BJ (cell line): Measurements from ENCODE around the gene NOS1. TPM values are rescaled to one million over a fixed set of nuclear protein-coding genes. Genes with fewer than 3 reads are reported as not detected.

Source experiments
- CTCF ChIA-PET: fragments of 350-600 bp; formaldehyde crosslinking; extraction: SDS; loops from one replicate; lab custom pipeline; 2021; ENCODE audit warnings: antibody characterized with exemption, inconsistent platforms; lab: Yijun Ruan, JAX
- POLR2A ChIA-PET: fragments of 300-600 bp; sonication (Branson Sonifier 250); formaldehyde crosslinking; extraction: SDS; loops from one replicate; lab custom pipeline; 2021; ENCODE audit warnings: antibody characterized with exemption; lab: Charles Lee
- DNase-seq: peaks from one replicate; pipeline ENCODE4 v3.0.0-alpha.2; 2011; ENCODE audit warnings: low read depth
- H3K27me3 ChIP-seq: 2 replicates; pipeline ENCODE4 v1.6.0; 2011; ENCODE audit warnings: low read length; ENCODE audit not compliant: control insufficient read depth, insufficient read depth
- H3K36me3 ChIP-seq: 2 replicates; pipeline ENCODE4 v1.5.1; 2011; ENCODE audit warnings: low read length; ENCODE audit not compliant: control insufficient read depth, insufficient read depth
- H3K4me3 ChIP-seq: 2 replicates; pipeline ENCODE4 v1.5.1; 2011; ENCODE audit warnings: low read depth, mild to moderate bottlenecking, control low read depth, low read length
- polyA plus RNA-seq: library from polyadenylated mRNA; depleted of rRNA; stranded (reverse); fragments of >200 nt; gene quantifications from 2 replicates; pipeline ENCODE4 v1.2.3, GENCODE V29; 2011
- TF ChIP-seq, protein P1 (sequence below): IDR thresholded peaks from 2 replicates; pipeline ENCODE4 v1.5.1; 2011; ENCODE audit warnings: low read depth, mild to moderate bottlenecking, control low read depth, inconsistent platforms, low read length, moderate library complexity; ENCODE audit not compliant: insufficient read depth

The NOS1 gene
- polyA plus RNA-seq, 1 experiment, result not detected

DNA sequence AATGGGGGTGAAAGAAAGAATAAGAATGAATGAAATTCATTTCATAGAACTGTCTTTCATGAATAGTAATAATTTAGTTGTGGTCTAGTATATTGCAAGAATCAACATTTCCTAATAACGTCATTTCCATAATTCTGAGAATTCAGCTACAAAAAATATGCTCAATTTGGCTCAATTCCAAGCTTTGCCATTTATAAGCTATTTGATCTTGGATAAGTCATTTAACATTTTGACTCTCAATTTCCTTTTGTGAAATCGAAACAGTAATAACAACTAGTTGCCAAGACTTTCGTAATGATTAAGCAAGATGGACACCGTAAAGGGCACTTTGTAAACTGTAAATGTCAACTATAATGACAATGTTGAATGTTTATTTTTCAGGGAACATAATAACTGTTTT, 18.1 kb downstream of the NOS1 start:
- ChIA-PET POLR2A (no interaction called here), CTCF (no interaction called here)
- Histone ChIP-seq H3K36me3 (no peaks in the 10 kb centered on the region), H3K4me3 (no peak overlapping the region), H3K27me3 (no peaks in the 10 kb centered on the region; the same call in 1 of the 2 replicates)
- no peak for DNase-seq
- TF ChIP-seq, protein P1, sequence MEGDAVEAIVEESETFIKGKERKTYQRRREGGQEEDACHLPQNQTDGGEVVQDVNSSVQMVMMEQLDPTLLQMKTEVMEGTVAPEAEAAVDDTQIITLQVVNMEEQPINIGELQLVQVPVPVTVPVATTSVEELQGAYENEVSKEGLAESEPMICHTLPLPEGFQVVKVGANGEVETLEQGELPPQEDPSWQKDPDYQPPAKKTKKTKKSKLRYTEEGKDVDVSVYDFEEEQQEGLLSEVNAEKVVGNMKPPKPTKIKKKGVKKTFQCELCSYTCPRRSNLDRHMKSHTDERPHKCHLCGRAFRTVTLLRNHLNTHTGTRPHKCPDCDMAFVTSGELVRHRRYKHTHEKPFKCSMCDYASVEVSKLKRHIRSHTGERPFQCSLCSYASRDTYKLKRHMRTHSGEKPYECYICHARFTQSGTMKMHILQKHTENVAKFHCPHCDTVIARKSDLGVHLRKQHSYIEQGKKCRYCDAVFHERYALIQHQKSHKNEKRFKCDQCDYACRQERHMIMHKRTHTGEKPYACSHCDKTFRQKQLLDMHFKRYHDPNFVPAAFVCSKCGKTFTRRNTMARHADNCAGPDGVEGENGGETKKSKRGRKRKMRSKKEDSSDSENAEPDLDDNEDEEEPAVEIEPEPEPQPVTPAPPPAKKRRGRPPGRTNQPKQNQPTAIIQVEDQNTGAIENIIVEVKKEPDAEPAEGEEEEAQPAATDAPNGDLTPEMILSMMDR, result no peak

GRCh38 chr12:117342682-117343081, 18.7 kb downstream of the NOS1 start:
- H3K27me3 ChIP-seq, result no peaks in the 10 kb centered on the region; the same call in 1 of the 2 replicates
- TF ChIP-seq, protein P1, result no peak
- no peaks in the 10 kb centered on the region for H3K36me3 ChIP-seq
- ChIA-PET CTCF (no interaction called here), POLR2A (no interaction called here)
- no peak for DNase-seq
- no peak overlapping the region for H3K4me3 ChIP-seq

GRCh38 chr12:117342247-117342646, 19.2 kb downstream of the NOS1 start:
- Histone ChIP-seq H3K4me3 (no peak overlapping the region), H3K36me3 (no peaks in the 10 kb centered on the region), H3K27me3 (no peaks in the 10 kb centered on the region; the same call in 1 of the 2 replicates)
- no peak for DNase-seq
- TF ChIP-seq, protein P1, result no peak
- ChIA-PET CTCF (interaction anchor here (0.9 kb wide), 1 partner anchor 495 kb away, joined by 4 read pairs; no protein-coding TSS in a partner anchor), POLR2A (no interaction called here)

DNA sequence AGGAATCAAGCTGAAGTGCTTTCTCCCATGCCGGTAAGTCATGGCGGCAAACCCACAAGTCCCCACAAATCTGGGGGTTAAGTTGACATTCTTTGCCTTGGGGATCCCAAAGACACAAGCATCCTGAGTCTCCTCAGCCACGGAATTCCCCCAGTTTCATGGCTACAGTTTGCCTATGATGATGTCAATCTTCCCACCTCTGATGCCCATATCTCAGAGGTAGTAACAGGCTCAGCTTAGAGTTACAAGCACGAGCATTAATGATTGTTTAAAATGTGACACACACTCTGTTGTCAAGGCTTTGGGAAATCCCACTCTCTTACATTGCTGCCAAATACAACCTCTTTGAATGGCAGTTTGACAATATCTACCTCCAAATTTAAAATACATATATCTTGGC, 22.3 kb downstream of the NOS1 start:
- ChIA-PET POLR2A (no interaction called here), CTCF (interaction anchor here (1.4 kb wide), 1 partner anchor 518 kb away, joined by 4 read pairs; no protein-coding TSS in a partner anchor)
- Histone ChIP-seq H3K27me3 (no peaks in the 10 kb centered on the region), H3K4me3 (no peak overlapping the region), H3K36me3 (no peaks in the 10 kb centered on the region)
- DNase-seq, result no peak
- TF ChIP-seq, protein P1, result no peak

DNA sequence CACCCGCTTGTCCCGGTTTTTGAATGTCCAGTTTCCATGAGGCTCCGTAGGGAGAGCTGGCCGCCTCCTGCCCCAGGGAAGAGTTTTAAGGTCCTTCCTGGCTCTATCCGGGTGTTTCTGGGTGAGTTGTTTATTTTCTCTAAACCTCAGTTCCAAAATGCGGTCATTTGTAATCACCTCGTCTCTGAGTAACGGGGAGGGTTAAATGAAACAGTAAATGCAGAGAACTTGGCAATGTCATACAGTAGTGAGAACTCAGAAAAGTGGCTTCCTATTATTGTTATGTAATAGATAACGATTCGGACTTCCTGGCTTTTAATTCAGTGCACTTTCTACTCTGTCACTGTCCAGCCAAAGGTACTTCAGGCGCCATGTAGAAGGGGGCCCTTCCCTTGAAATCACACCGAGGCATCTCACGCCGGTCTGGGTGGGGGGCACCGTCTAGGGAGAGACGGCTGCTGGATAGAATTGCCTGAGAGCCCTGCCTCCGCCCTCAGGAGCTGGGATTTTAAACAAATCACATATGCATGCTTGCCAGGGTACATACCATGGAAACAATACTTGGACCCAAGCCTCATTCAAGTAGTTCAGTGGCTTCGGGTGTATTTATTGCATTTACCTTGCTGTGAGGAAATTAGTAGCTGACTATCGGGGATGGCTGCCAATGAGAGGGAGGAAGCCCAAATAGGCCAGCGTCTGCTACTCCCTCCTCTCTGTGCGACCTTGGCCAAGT, 26.4 kb downstream of the NOS1 start:
- H3K4me3 ChIP-seq, result no peak overlapping the region
- H3K27me3 ChIP-seq, result no peaks in the 10 kb centered on the region
- no peaks in the 10 kb centered on the region for H3K36me3 ChIP-seq
- POLR2A ChIA-PET, result no interaction called here
- TF ChIP-seq, protein P1, result no peak
- DNase-seq, result no peak
- CTCF ChIA-PET, result interaction anchor here (0.7 to 0.9 kb wide), 2 partner anchors 32 to 515 kb away, joined by 3 read pairs; no protein-coding TSS in a partner anchor
